DOHH2 (cell line): ENCODE data around the gene FRY.

Experiments
- CTCF ChIP-seq: fragments of 200-600 bp; sonication (generic); IDR thresholded peaks from one replicate; pipeline ENCODE4 v1.5.1; 2014; ENCODE audit warnings: antibody characterized with exemption, mild to moderate bottlenecking, low read depth, low read length; ENCODE audit not compliant: poor library complexity, severe bottlenecking
- EZH2phosphoT487 ChIP-seq: fragments of 200-600 bp; sonication (generic); IDR thresholded peaks from 2 replicates; pipeline ENCODE4 v1.6.1; 2017; ENCODE audit warnings: borderline replicate concordance, mild to moderate bottlenecking, antibody characterized with exemption, low read length, moderate library complexity, mixed read lengths

- no peak for TF ChIP-seq CTCF
- TF ChIP-seq EZH2phosphoT487 = no peak
Observed at GRCh38 chr13:32036126-32036695, 4.6 kb downstream of the FRY start.
